Upper lobe of left lung (tissue), 6 donors: ENCODE measurements around the gene CDK8. TPM values are rescaled to one million over a fixed set of nuclear protein-coding genes. Genes with fewer than 3 reads are reported as not detected.

ENCODE experiments used
- ATAC-seq, 2 donors: fragments of 200-7000 bp; cut with Tn5 transposase; one replicate each; pipeline ENCODE4 v1.9.1; 2022; ENCODE audit warnings: mild to moderate bottlenecking in 2 of 2, moderate library complexity in 2 of 2; ENCODE audit not compliant: low FRiP score in 2 of 2
- DNase-seq, 2 donors: peaks; one replicate each; pipeline ENCODE4 v3.0.0-alpha.2; 2019 to 2020
- H3K27ac ChIP-seq, 4 donors: fragments of 200-600 bp; sonication (generic); one replicate each; pipeline ENCODE4 v1.5.1; 2016 to 2019
- H3K27me3 ChIP-seq, 4 donors: fragments of 200-600 bp; sonication (generic); one replicate each; pipeline ENCODE4 v1.5.1; 2017 to 2019
- H3K36me3 ChIP-seq, 4 donors: fragments of 200-600 bp; sonication (generic); one replicate each; pipeline ENCODE4 v1.5.1; 2016 to 2019
- H3K4me1 ChIP-seq, 4 donors: fragments of 200-600 bp; sonication (generic); one replicate each; pipeline ENCODE4 v1.5.1; 2018 to 2019
- H3K4me3 ChIP-seq, 4 donors: fragments of 200-600 bp; sonication (generic); one replicate each; pipeline ENCODE4 v1.5.1; 2017 to 2019; ENCODE audit warnings: mild to moderate bottlenecking in 2 of 4, moderate library complexity in 1 of 4
- H3K9me3 ChIP-seq, 4 donors: fragments of 200-600 bp; sonication (generic); one replicate each; pipeline ENCODE4 v1.5.1; 2018 to 2019
- EP300 ChIP-seq, 4 donors: sonication (generic); formaldehyde crosslinking; IDR thresholded peaks; one replicate each; pipeline ENCODE4 v1.5.1; 2017; ENCODE audit warnings: antibody characterized with exemption in 4 of 4, control low read depth in 2 of 4
- POLR2A ChIP-seq, 4 donors: fragments of 450-650 bp; IDR thresholded peaks; one replicate each; pipeline ENCODE4 v1.5.1; 2016 to 2017; ENCODE audit warnings: antibody characterized with exemption in 4 of 4, mild to moderate bottlenecking in 2 of 4
- POLR2AphosphoS5 ChIP-seq, 2 donors: sonication (generic); formaldehyde crosslinking; IDR thresholded peaks; one replicate each; pipeline ENCODE4 v1.5.1; 2017; ENCODE audit warnings: antibody characterized with exemption in 2 of 2
- WGBS, 2 donors: methylation state at CpG; one replicate each; pipeline ENCODE4 v1.1.5; 2017 to 2018; 5-methylcytosine and 5-hydroxymethylcytosine counted together
- total RNA-seq, 6 donors: library from RNA; depleted of rRNA in 4 of 6; stranded (reverse); fragments of >200 nt in 4 of 6; gene quantifications; one replicate each; pipeline versions ENCODE4 v1.1.0 to v1.2.1, GENCODE V29; 2016 to 2021
- TF ChIP-seq, protein P1 (sequence below), 6 experiments: fragments of 450-650 bp in 4 of 6; fragments of 200-600 bp in 2 of 6; sonication (generic) in 2 of 6; IDR thresholded peaks; one replicate each; pipeline ENCODE4 v1.5.1; 2016 to 2019; ENCODE audit warnings: antibody characterized with exemption in 6 of 6
- donor health status: DM: no; HTN: no; CAD: no; lungs with moderate emphysema.
- donor health status: DM: no; HTN: yes; CAD: no; lungs with severe emphysema.

CDK8 gene
- total RNA-seq, 6 donors from 2014 or later: 9.4 to 15.6 (median 10.8) TPM

DNA sequence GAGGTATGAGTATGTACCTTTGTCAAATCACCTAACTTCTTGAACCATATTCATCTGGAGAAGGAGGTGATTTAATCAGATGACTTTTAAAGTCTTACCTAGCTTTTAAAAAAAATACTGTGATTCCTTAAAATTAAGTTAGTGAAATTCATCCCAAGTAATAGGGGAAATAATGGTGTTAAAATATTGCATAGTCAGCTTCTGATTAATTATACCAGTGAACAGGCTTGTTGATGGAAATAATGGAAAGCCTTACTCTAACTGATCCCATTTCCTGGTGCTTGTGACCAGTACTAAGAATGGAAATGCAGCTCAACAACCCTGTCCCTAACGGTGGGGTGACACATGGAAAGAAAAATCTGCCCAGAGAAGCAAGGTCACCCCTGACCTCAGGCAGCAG lies 130.7 kb downstream of the CDK8 start:
- Histone ChIP-seq H3K27me3 (no peaks in the 10 kb centered on the region), H3K36me3 (peaks cover 0 to 28% (median 6%) of the 10 kb centered on the region in 4 donors), H3K27ac (no peak overlapping the region), H3K4me3 (no peak overlapping the region), H3K4me1 (no peaks in the 10 kb centered on the region), H3K9me3 (no peaks in the 10 kb centered on the region)
- WGBS, 2 donors: 85 to 88% methylated on average over 1 of the region's 1 CpG
- ATAC-seq (no peak), DNase-seq (no peak)
- TF ChIP-seq, protein P1, sequence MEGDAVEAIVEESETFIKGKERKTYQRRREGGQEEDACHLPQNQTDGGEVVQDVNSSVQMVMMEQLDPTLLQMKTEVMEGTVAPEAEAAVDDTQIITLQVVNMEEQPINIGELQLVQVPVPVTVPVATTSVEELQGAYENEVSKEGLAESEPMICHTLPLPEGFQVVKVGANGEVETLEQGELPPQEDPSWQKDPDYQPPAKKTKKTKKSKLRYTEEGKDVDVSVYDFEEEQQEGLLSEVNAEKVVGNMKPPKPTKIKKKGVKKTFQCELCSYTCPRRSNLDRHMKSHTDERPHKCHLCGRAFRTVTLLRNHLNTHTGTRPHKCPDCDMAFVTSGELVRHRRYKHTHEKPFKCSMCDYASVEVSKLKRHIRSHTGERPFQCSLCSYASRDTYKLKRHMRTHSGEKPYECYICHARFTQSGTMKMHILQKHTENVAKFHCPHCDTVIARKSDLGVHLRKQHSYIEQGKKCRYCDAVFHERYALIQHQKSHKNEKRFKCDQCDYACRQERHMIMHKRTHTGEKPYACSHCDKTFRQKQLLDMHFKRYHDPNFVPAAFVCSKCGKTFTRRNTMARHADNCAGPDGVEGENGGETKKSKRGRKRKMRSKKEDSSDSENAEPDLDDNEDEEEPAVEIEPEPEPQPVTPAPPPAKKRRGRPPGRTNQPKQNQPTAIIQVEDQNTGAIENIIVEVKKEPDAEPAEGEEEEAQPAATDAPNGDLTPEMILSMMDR (IDR thresholded peaks at IDR 0.05): no peak

DNA sequence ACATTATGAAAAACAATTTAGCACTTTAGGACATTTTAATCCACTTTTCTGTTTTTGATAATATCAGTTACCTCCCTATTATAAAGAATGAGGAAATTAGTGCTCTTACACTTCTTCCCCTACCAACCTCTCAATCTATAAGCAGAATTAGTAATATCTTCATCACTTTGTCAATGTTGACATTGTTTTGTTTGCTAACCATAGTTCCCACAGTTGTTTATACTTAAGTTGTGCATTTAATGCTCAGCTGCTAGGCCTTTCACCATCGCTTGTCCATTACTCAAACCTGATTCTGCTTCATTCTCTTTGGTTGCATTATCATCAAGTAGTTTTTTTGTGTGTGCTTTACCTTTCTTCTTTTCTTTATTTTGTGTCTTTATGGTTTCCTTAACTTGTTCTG lies 132.1 kb downstream of the CDK8 start:
- TF ChIP-seq, protein P1 (IDR thresholded peaks at IDR 0.05): no peak
- TF ChIP-seq POLR2AphosphoS5 (IDR thresholded peaks at IDR 0.05) (no peak), POLR2A (IDR thresholded peaks at IDR 0.05) (no peak), EP300 (IDR thresholded peaks at IDR 0.05) (no peak)
- Histone ChIP-seq H3K4me3 (no peak overlapping the region), H3K9me3 (no peaks in the 10 kb centered on the region), H3K36me3 (peaks cover 0 to 33% (median 8%) of the 10 kb centered on the region in 4 donors), H3K27me3 (no peaks in the 10 kb centered on the region), H3K27ac (no peak overlapping the region), H3K4me1 (no peaks in the 10 kb centered on the region)
- WGBS, 2 donors: 95 to 100% methylated on average over 1 of the region's 1 CpG
- ATAC-seq (no peak), DNase-seq (no peak)

DNA sequence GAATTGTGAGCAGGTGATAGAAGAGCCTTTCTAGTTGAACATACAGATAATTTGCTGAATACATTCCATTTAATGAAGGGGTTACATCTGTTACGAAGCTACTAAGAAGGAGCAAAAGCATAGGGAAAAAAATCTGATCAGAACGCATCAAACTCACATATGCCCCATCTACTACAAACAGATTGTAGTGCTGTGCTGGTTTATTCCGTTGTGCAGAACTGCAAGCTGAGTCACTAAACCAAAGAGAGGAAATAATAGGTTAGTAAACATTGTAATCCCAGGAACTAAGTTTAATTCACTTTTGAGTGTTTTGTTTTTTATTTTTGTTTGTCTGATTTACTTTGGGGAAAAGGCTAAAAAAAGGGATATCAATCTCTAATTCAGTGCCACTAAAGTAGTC lies 136.3 kb downstream of the CDK8 start:
- H3K4me1 ChIP-seq: no peaks in the 10 kb centered on the region
- DNase-seq (no peak), ATAC-seq (no peak)
- WGBS, 2 donors: 84 to 87% methylated on average over 3 of the region's 3 CpGs
- no peaks in the 10 kb centered on the region for H3K27me3 ChIP-seq
- H3K27ac ChIP-seq: no peak overlapping the region
- no peak for TF ChIP-seq POLR2A (IDR thresholded peaks at IDR 0.05)
- TF ChIP-seq EP300 (IDR thresholded peaks at IDR 0.05): no peak
- TF ChIP-seq POLR2AphosphoS5 (IDR thresholded peaks at IDR 0.05): no peak
- TF ChIP-seq, protein P1 (IDR thresholded peaks at IDR 0.05): no peak
- no peak overlapping the region for H3K4me3 ChIP-seq
- H3K36me3 ChIP-seq: peaks cover 0 to 30% (median 8%) of the 10 kb centered on the region in 4 donors
- no peaks in the 10 kb centered on the region for H3K9me3 ChIP-seq

DNA sequence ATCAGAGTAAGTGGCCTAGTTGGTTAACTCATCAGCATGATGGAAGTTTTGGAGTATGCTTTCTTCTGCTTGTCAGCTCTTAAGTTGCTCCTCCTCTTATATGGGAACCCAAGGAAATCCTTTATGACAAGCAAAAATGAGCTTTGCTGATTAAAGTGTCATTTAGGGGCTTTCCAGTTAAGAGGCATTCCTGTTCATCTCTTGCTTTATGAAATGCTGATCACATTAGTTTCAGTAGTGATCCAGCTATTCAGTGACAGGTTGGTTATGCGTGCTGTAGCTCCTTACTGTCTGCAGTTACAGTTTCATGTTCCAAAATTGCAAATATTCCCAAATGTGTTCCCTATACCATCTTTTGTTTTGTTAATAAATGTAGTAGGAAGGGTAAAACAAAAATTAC lies 146.6 kb downstream of the CDK8 start:
- H3K27ac ChIP-seq: no peak overlapping the region
- H3K36me3 ChIP-seq: peaks cover 0 to 46% (median 5%) of the 10 kb centered on the region in 4 donors
- H3K4me1 ChIP-seq: no peaks in the 10 kb centered on the region
- no peak overlapping the region for H3K4me3 ChIP-seq
- H3K9me3 ChIP-seq: no peaks in the 10 kb centered on the region
- no peak for TF ChIP-seq POLR2A (IDR thresholded peaks at IDR 0.05)
- TF ChIP-seq, protein P1 (IDR thresholded peaks at IDR 0.05): no peak
- TF ChIP-seq EP300 (IDR thresholded peaks at IDR 0.05): no peak
- no peak for TF ChIP-seq POLR2AphosphoS5 (IDR thresholded peaks at IDR 0.05)
- ATAC-seq (no peak), DNase-seq (no peak)
- H3K27me3 ChIP-seq: no peaks in the 10 kb centered on the region
- WGBS, 2 donors: 95 to 96% methylated on average over 1 of the region's 1 CpG

DNA sequence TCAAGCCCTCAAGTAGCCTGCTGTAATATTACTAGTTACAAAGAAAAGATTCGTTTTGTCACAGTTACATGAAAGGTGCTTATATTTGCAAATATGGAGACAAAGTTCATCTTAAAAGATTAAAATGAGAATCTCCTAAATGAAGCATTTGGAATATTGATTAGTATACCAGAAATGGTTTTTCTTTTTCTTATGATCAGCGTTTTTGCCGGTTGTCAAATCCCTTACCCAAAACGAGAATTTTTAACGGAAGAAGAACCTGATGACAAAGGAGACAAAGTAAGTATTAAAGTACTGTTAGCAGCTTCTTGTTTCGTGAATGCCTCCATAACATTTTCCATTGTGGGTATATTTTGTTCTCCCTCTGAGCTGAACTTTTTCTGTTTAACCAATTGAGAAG lies 147.1 kb downstream of the CDK8 start:
- 94 to 97% methylated on average over 6 of the region's 6 CpGs for WGBS, 2 donors

More for the DNA sequence above, 147.1 kb downstream of the CDK8 start:
- H3K27me3 ChIP-seq: no peaks in the 10 kb centered on the region
- no peaks in the 10 kb centered on the region for H3K4me1 ChIP-seq
- ATAC-seq: no peak
- no peak overlapping the region for H3K27ac ChIP-seq
- no peak overlapping the region for H3K4me3 ChIP-seq
- TF ChIP-seq EP300 (IDR thresholded peaks at IDR 0.05) (no peak), POLR2A (IDR thresholded peaks at IDR 0.05) (no peak), POLR2AphosphoS5 (IDR thresholded peaks at IDR 0.05) (no peak)
- H3K36me3 ChIP-seq: peaks cover 0 to 49% (median 5%) of the 10 kb centered on the region in 4 donors
- DNase-seq: no peak
- no peaks in the 10 kb centered on the region for H3K9me3 ChIP-seq
